HG03439 (cell line): ENCODE data around the gene BMAL1.
A peak's percentile ranks its signal among the peaks of the same experiment; 100 is the strongest.
"Not testable (repeated sequence)": the region's sequence is repeated elsewhere in the genome, so short reads cannot be mapped to it uniquely, and the experiment has no call there.

ENCODE experiments used
- ATAC-seq: cut with Tn5 transposase; IDR thresholded peaks from one replicate; pipeline ENCODE4 v1.9.1; 2021; ENCODE audit warnings: mild to moderate bottlenecking, moderate library complexity; ENCODE audit not compliant: unreplicated experiment

The BMAL1 gene

GRCh38 chr11:13277768-13278608 lies at the start of gene BMAL1:
Gene BMAL1 (plus strand): TSS chr11:13277790. CDS start chr11:13354309, 76,519 bp downstream.
- peak; percentile 32 for ATAC-seq

GRCh38 chr11:13228572-13228971 lies 49.0 kb upstream of the BMAL1 start:
- no peak for ATAC-seq

- no peak for ATAC-seq
Observed at GRCh38 chr11:13229136-13229535, 48.5 kb upstream of the BMAL1 start.

GRCh38 chr11:13229711-13230318 lies 47.8 kb upstream of the BMAL1 start:
- no peak for ATAC-seq

- ATAC-seq: no peak
Observed at GRCh38 chr11:13233173-13233745, 44.3 kb upstream of the BMAL1 start.

- ATAC-seq: no peak
Observed at GRCh38 chr11:13235895-13236294, 41.7 kb upstream of the BMAL1 start.

GRCh38 chr11:13236626-13237025 lies 41.0 kb upstream of the BMAL1 start:
- ATAC-seq: no peak

- ATAC-seq: no peak
Observed at GRCh38 chr11:13237761-13238160, 39.8 kb upstream of the BMAL1 start.

GRCh38 chr11:13238879-13239514 lies 38.6 kb upstream of the BMAL1 start:
- peak; percentile 74 for ATAC-seq

GRCh38 chr11:13242564-13242963 lies 35.0 kb upstream of the BMAL1 start:
- ATAC-seq: no peak

- no peak for ATAC-seq
Observed at GRCh38 chr11:13247606-13248296, 29.8 kb upstream of the BMAL1 start.

GRCh38 chr11:13249177-13249576 lies 28.4 kb upstream of the BMAL1 start:
- ATAC-seq: no peak

GRCh38 chr11:13249992-13250391 lies 27.6 kb upstream of the BMAL1 start:
- ATAC-seq: no peak

GRCh38 chr11:13251966-13252365 lies 25.6 kb upstream of the BMAL1 start:
- no peak for ATAC-seq

- ATAC-seq: no peak
Observed at GRCh38 chr11:13252438-13252837, 25.2 kb upstream of the BMAL1 start.

GRCh38 chr11:13256216-13256615 lies 21.4 kb upstream of the BMAL1 start:
- ATAC-seq: no peak

GRCh38 chr11:13258061-13258460 lies 19.5 kb upstream of the BMAL1 start:
- ATAC-seq: not testable (repeated sequence)

- ATAC-seq: no peak
Observed at GRCh38 chr11:13258855-13259254, 18.7 kb upstream of the BMAL1 start.

- no peak for ATAC-seq
Observed at GRCh38 chr11:13259374-13259773, 18.2 kb upstream of the BMAL1 start.

- ATAC-seq: no peak
Observed at GRCh38 chr11:13260201-13260962, 17.2 kb upstream of the BMAL1 start.
